ELR (cell line): ENCODE results near the gene WIZ.

ENCODE experiments used
- DNase-seq: peaks from one replicate; pipeline ENCODE4 v3.0.0-alpha.2; 2015; ENCODE audit warnings: low read depth

WIZ gene

DNA sequence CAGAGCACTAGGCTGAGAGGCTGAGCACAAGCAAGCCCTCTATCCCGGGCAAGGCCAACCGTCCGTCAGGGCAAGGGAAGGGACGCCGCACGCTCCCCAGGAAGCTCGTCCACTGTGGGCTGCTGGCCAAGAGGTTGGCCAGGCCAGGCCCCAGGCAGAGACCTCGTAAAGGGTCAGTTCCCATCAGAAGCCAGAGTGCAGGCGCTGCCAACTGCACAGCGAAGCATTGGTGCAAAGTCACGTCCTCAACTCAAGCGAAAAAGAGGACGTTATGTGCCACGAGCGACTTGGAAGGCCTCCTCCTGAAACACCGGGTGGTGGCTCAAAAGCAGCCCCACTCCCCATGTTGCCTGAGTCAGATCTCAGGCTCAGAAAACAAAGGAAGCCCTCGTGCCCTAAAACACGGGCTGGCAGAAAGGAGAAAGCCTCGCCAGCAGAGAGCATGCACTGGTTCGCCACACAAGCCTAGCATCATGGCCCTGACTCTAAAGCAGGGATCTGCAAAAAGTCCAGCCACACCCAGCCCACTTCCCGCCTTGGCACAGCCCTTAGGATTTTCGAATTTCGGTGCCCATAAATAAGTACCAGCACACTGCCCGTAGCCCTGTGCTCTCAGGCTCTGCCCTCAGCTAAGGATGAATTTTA, 74.8 kb downstream of the WIZ start:
- DNase-seq: no peak

- DNase-seq: no peak
These were observed 75.6 kb downstream of the WIZ start for GRCh38 chr19:15374105-15374651.

DNA sequence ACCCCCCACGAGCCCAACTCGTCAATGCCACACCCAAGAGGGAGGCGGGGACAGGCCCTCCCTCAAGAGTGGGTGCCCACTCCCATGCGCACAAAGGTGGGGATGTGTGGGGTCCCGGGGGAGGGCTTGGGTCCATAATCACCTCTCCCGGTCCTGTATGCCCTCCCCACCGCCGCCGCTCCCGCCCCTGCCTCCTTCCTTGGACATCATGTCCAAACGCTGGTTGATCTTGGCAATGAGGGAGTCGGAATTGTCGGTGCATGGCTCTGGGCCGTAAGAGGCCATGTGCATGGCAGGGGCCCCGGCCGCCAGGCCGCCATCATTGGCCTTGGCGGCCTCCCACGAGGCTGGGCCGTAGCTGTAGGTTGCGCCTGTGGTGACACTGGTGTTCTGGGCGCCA, 76.1 kb downstream of the WIZ start:
- DNase-seq: no peak

DNA sequence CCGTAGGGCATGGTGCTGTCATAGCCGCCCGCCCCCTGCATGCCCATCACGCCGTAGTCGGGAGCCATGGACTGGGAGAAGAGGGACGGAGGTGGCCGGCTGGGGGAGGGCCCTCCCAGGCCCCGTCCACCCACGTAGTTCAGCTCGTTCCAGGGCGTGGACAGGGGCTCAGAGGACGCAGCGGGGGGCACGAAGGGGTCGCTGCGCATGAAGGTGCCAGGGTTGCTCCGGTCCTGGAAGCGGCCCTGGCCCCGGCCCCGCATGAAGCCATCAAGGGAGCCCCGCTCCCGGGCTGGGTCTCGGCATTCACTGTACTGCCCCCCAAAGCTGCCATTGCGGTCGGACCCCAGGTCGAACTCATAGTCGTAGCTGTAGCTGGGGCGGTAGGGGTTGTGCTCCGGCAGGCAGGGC, 76.9 kb downstream of the WIZ start:
- no peak for DNase-seq

DNA sequence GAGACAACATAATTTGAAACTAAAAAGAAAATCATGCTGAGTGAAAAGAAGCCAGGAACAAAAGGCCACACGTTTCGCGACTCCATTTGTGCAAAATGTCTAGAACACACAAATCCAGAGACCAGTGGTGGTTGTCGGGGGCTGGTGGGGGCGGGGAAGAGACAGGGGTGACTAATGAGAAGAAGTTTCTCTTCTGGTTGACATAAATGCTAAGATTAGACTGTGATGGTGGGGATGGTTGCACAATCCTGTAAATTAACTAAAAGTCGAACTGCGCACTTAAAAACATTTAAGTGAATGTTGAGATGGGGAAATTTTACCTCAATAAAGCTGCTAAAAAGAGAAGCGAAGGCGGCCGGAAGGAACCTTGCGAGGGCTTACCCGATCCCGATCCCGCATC, 77.3 kb downstream of the WIZ start:
- DNase-seq: no peak

DNA sequence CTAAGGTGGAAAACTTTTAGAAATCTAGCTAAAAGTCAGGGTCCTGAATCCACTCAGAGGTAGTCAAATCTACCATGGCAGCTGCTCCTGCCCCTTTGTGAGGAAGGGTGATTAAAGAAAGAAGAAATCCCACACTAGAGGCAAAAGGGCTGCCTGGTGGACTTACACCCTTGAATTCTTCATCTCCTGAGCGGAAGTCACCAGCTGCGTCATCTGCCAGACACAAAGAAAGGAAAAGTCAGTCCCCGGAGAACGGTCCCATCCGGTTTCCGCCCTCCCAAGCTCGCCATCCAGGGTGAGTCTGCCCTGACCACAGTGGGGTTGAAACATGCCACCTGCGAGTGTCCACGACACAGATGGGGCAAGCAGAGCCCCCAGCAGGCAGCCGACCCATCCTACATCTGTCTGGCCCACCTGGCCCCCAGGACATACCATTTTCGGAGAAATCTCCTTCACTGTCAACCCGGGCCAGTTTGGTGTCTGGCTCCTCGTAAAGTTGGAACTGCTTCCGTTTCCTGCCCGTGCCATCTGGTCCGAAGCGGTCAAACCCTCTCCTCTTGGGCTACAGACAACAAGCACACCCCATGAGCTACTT, 77.9 kb downstream of the WIZ start:
- DNase-seq: no peak

DNA sequence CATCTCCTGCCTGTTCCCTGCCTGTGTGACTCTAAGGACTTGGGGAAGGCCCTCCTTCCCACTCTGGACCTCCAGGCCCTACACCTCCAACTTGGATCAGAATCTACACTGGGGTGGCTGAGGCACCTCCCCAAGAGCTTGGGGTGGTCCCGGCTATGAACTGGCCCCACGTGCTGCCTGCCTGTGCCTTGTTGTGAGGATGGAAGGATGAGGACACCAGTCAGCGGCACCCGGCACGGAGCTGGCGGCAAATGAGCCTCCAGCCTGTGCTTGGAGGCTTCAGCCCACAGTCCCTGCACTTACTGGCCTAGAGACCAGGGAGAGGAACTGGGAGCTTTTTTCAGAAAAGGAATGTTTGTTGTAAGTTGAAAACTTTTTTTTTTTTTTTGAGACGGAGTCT, 78.6 kb downstream of the WIZ start:
- no peak for DNase-seq
